ENCODE results near the gene PRR22.
"Not testable (repeated sequence)": the region's sequence is repeated elsewhere in the genome, so short reads cannot be mapped to it uniquely, and the experiment has no call there.

The PRR22 gene

GRCh38 chr19:5774921-5775320, 9.6 kb downstream of the PRR22 start:
- no peak for TF ChIP-seq POLR2A (IDR thresholded peaks at IDR 0.05; ENCODE audit: low read length)
- TF ChIP-seq GATA1 (IDR thresholded peaks at IDR 0.05; ENCODE audit: low read depth, low read length): no peak
- DNase-seq: no peak

- DNase-seq: no peak
- no peak for TF ChIP-seq GATA1 (IDR thresholded peaks at IDR 0.05; ENCODE audit: low read depth, low read length)
- no peak for TF ChIP-seq POLR2A (IDR thresholded peaks at IDR 0.05; ENCODE audit: low read length)
These were observed 11.3 kb downstream of the PRR22 start for GRCh38 chr19:5773276-5773675.

- DNase-seq: no peak
- TF ChIP-seq POLR2A (IDR thresholded peaks at IDR 0.05; ENCODE audit: low read length) (no peak), GATA1 (IDR thresholded peaks at IDR 0.05; ENCODE audit: low read depth, low read length) (no peak)
These were observed 12.1 kb downstream of the PRR22 start for GRCh38 chr19:5772416-5772815.

GRCh38 chr19:5767949-5768348, 16.6 kb downstream of the PRR22 start:
- TF ChIP-seq GATA1 (IDR thresholded peaks at IDR 0.05; ENCODE audit: low read depth, low read length) (no peak), POLR2A (IDR thresholded peaks at IDR 0.05; ENCODE audit: low read length) (no peak)
- DNase-seq: no peak

GRCh38 chr19:5765220-5765619, 19.3 kb downstream of the PRR22 start:
- no peak for DNase-seq
- TF ChIP-seq GATA1 (IDR thresholded peaks at IDR 0.05; ENCODE audit: low read depth, low read length): no peak
- no peak for TF ChIP-seq POLR2A (IDR thresholded peaks at IDR 0.05; ENCODE audit: low read length)

- TF ChIP-seq GATA1 (IDR thresholded peaks at IDR 0.05; ENCODE audit: low read depth, low read length) (no peak), POLR2A (IDR thresholded peaks at IDR 0.05; ENCODE audit: low read length) (no peak)
- no peak for DNase-seq
These were observed 21.8 kb downstream of the PRR22 start for GRCh38 chr19:5762608-5763217.

GRCh38 chr19:5753743-5754142, 30.8 kb downstream of the PRR22 start:
- TF ChIP-seq GATA1 (IDR thresholded peaks at IDR 0.05; ENCODE audit: low read depth, low read length) (no peak), POLR2A (IDR thresholded peaks at IDR 0.05; ENCODE audit: low read length) (no peak)
- DNase-seq: no peak

- DNase-seq: no peak
- TF ChIP-seq POLR2A (IDR thresholded peaks at IDR 0.05; ENCODE audit: low read length): no peak
- no peak for TF ChIP-seq GATA1 (IDR thresholded peaks at IDR 0.05; ENCODE audit: low read depth, low read length)
These were observed 32.8 kb downstream of the PRR22 start for GRCh38 chr19:5751709-5752108.

GRCh38 chr19:5749505-5749904, 35.0 kb downstream of the PRR22 start:
- no peak for DNase-seq
- TF ChIP-seq GATA1 (IDR thresholded peaks at IDR 0.05; ENCODE audit: low read depth, low read length) (no peak), POLR2A (IDR thresholded peaks at IDR 0.05; ENCODE audit: low read length) (no peak)

GRCh38 chr19:5748920-5749319, 35.6 kb downstream of the PRR22 start:
- not testable (repeated sequence) for DNase-seq

GRCh38 chr19:5744999-5745398, 39.5 kb downstream of the PRR22 start:
- not testable (repeated sequence) for DNase-seq

- no peak for TF ChIP-seq POLR2A (IDR thresholded peaks at IDR 0.05; ENCODE audit: low read length)
- TF ChIP-seq GATA1 (IDR thresholded peaks at IDR 0.05; ENCODE audit: low read depth, low read length): no peak
- DNase-seq: no peak
These were observed 40.9 kb downstream of the PRR22 start for GRCh38 chr19:5743630-5744029.

GRCh38 chr19:5742051-5742450, 42.5 kb downstream of the PRR22 start:
- no peak for DNase-seq
- TF ChIP-seq POLR2A (IDR thresholded peaks at IDR 0.05; ENCODE audit: low read length): no peak

- no peak for DNase-seq
- no peak for TF ChIP-seq GATA1 (IDR thresholded peaks at IDR 0.05; ENCODE audit: low read depth, low read length)
- TF ChIP-seq POLR2A (IDR thresholded peaks at IDR 0.05; ENCODE audit: low read length): no peak
These were observed 46.1 kb downstream of the PRR22 start for GRCh38 chr19:5738423-5738822.

GRCh38 chr19:5733172-5733571, 51.4 kb downstream of the PRR22 start:
- not testable (repeated sequence) for DNase-seq
